ENCODE measurements around the gene LRP11. TPM values are rescaled to one million over a fixed set of nuclear protein-coding genes. Genes with fewer than 3 reads are reported as not detected.
"Not testable (repeated sequence)": the region's sequence is repeated elsewhere in the genome, so short reads cannot be mapped to it uniquely, and the experiment has no call there.

Gene LRP11
- total RNA-seq, 3 donors from 2014 or later (not counting 1 experiment from before 2014, with no cell fraction given) = 0.16 to 0.43 (median 0.26) TPM

DNA sequence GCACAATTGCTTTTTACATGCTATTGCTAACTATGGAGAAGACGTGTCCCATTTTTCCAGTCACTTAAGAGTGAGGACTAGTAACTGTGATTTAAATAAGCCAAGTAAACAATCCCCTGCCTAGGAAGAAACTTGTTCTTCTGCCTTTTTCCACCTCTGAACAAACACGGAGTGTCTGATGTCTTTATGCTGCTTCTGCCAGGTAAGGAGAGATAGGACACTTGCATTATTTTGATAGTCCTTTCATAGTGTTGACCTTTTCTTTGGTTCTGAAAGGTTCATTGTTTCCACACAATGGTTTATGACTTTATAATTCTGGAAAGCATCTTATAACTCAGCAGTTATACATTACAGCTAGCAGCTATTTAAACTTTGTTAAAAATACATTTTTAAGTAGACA lies 8.4 kb downstream of the LRP11 start:
- H3K9me3 ChIP-seq (ENCODE audit: control insufficient read depth, insufficient read depth, low read length) = no peaks in the 10 kb centered on the region
- H3K36me3 ChIP-seq (ENCODE audit: control insufficient read depth, insufficient read depth, low read length) = no peaks in the 10 kb centered on the region
- intact Hi-C loops (cut with micrococcal nuclease) = no loop called here
- peaks cover 31 to 55% of the 10 kb centered on the region in 2 donors for H3K27me3 Mint-ChIP-seq (ENCODE audit: low read depth in 2 of 2)
- H3K4me3 ChIP-seq (ENCODE audit: low read length) = no peak overlapping the region
- TF ChIP-seq, protein P1, sequence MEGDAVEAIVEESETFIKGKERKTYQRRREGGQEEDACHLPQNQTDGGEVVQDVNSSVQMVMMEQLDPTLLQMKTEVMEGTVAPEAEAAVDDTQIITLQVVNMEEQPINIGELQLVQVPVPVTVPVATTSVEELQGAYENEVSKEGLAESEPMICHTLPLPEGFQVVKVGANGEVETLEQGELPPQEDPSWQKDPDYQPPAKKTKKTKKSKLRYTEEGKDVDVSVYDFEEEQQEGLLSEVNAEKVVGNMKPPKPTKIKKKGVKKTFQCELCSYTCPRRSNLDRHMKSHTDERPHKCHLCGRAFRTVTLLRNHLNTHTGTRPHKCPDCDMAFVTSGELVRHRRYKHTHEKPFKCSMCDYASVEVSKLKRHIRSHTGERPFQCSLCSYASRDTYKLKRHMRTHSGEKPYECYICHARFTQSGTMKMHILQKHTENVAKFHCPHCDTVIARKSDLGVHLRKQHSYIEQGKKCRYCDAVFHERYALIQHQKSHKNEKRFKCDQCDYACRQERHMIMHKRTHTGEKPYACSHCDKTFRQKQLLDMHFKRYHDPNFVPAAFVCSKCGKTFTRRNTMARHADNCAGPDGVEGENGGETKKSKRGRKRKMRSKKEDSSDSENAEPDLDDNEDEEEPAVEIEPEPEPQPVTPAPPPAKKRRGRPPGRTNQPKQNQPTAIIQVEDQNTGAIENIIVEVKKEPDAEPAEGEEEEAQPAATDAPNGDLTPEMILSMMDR (IDR thresholded peaks at IDR 0.05) = no peak
- H3K9me3 Mint-ChIP-seq = no peaks in the 10 kb centered on the region
- H3K27ac ChIP-seq (ENCODE audit: low read length) = no peak overlapping the region
- H3K27me3 ChIP-seq (ENCODE audit: control insufficient read depth, insufficient read depth, low read length) = no peaks in the 10 kb centered on the region
- H3K4me1 ChIP-seq (ENCODE audit: control insufficient read depth, insufficient read depth, low read length) = peaks cover 15% of the 10 kb centered on the region
- DNase-seq = no peak
- peaks cover 8 to 13% of the 10 kb centered on the region in 2 donors for H3K4me1 Mint-ChIP-seq
- H3K27ac Mint-ChIP-seq = no peak overlapping the region
- no peak for ATAC-seq
- no peak overlapping the region for H3K4me3 Mint-ChIP-seq
- 100% methylated on average over 1 of the region's 2 CpGs for WGBS (ENCODE audit: insufficient coverage)
- H3K36me3 Mint-ChIP-seq = no peaks in the 10 kb centered on the region

DNA sequence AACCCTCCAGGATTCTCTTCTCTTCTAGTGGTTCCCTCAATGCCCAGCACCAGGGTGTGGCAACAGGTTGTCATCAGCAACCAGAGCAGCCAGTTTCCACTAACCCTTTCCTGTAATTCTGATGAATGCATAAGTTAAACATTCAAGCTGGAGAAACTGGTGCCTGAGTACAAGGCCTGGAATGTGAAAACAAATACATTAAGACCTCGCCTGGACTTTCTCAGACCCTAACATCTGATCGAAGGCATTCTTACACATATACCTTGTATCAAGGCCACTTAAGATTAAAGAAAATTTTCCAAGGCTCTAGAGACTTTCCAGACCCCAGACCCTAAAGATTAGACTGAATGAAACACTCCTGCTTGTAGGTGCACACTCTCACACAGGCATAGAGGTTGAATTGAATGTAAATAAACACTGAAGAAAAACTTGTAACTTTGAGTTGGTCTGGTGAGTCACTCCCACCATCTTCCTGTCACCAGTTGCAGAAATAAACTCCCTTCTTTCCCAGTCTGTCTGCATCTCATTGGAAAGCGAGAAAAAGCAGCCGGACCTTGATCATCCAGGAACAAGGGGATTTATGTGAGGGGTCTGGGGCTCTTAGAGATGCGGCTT lies 9.0 kb downstream of the LRP11 start:
- DNase-seq (no peak), ATAC-seq (no peak)
- Mint-ChIP-seq H3K27me3 (ENCODE audit: low read depth in 2 of 2) (peaks cover 29 to 54% of the 10 kb centered on the region in 2 donors), H3K36me3 (no peaks in the 10 kb centered on the region), H3K4me1 (peaks cover 8 to 13% of the 10 kb centered on the region in 2 donors), H3K27ac (no peak overlapping the region), H3K9me3 (no peaks in the 10 kb centered on the region), H3K4me3 (no peak overlapping the region)
- intact Hi-C loops (cut with micrococcal nuclease) = no loop called here
- WGBS (ENCODE audit: insufficient coverage) = 95% methylated on average over 3 of the region's 5 CpGs
- Histone ChIP-seq H3K4me3 (ENCODE audit: low read length) (no peak overlapping the region), H3K9me3 (ENCODE audit: control insufficient read depth, insufficient read depth, low read length) (no peaks in the 10 kb centered on the region), H3K4me1 (ENCODE audit: control insufficient read depth, insufficient read depth, low read length) (peaks cover 15% of the 10 kb centered on the region), H3K36me3 (ENCODE audit: control insufficient read depth, insufficient read depth, low read length) (no peaks in the 10 kb centered on the region), H3K27me3 (ENCODE audit: control insufficient read depth, insufficient read depth, low read length) (no peaks in the 10 kb centered on the region), H3K27ac (ENCODE audit: low read length) (no peak overlapping the region)
- TF ChIP-seq, protein P1 (IDR thresholded peaks at IDR 0.05) = no peak

DNA sequence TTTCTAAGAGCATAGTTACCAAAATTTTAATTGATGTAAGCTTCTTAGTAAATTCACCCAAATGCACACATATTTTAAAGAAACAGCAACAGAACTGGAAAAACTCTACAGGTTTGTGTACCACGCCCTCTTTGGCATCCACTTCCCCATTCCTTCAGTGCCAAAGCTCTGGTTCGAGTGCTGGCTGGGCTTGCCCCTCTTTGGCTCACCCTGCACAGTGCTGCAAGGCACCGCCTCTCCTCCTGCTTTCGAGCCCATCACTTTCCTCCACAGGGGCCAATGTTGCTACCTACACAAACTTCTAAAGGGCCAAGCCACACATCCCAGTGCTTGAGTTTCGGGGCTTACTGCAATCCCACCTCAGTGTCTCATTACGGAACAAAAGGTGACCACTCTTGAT lies 9.6 kb downstream of the LRP11 start:
- Histone ChIP-seq H3K27ac (ENCODE audit: low read length) (no peak overlapping the region), H3K36me3 (ENCODE audit: control insufficient read depth, insufficient read depth, low read length) (no peaks in the 10 kb centered on the region), H3K4me3 (ENCODE audit: low read length) (no peak overlapping the region), H3K4me1 (ENCODE audit: control insufficient read depth, insufficient read depth, low read length) (peaks cover 15% of the 10 kb centered on the region), H3K27me3 (ENCODE audit: control insufficient read depth, insufficient read depth, low read length) (no peaks in the 10 kb centered on the region), H3K9me3 (ENCODE audit: control insufficient read depth, insufficient read depth, low read length) (no peaks in the 10 kb centered on the region)
- WGBS (ENCODE audit: insufficient coverage) = 77% methylated on average over 6 of the region's 6 CpGs
- peaks cover 8 to 13% of the 10 kb centered on the region in 2 donors for H3K4me1 Mint-ChIP-seq
- H3K27me3 Mint-ChIP-seq (ENCODE audit: low read depth in 2 of 2) = peaks cover 32 to 54% of the 10 kb centered on the region in 2 donors
- H3K9me3 Mint-ChIP-seq = no peaks in the 10 kb centered on the region
- DNase-seq (no peak), ATAC-seq (no peak)
- intact Hi-C loops (cut with micrococcal nuclease) = no loop called here
- H3K36me3 Mint-ChIP-seq = no peaks in the 10 kb centered on the region
- TF ChIP-seq, protein P1 (IDR thresholded peaks at IDR 0.05) = no peak
- no peak overlapping the region for H3K4me3 Mint-ChIP-seq
- no peak overlapping the region for H3K27ac Mint-ChIP-seq

DNA sequence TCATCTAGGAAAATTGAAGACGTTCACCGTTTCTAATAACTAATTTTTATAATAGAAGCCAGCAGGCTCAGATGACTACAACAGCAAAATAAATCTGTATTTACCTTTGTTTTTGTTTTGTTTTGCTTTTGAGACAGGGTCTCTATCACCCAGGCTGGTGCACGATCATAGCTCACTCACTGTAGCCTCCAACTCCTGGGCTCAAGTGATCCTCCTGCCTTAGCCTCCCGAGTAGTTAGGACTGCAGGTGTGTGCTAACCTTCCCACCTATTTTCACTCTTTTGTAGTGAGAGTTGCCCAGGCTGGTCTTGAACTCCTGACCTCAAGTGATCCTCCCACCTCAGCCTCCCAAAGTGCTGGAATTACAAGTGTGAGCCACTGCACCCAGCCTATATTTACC lies 10.1 kb downstream of the LRP11 start:
- H3K4me3 ChIP-seq (ENCODE audit: low read length); intact Hi-C loops (cut with micrococcal nuclease); H3K27ac ChIP-seq (ENCODE audit: low read length); H3K9me3 ChIP-seq (ENCODE audit: control insufficient read depth, insufficient read depth, low read length); H3K4me3 Mint-ChIP-seq; H3K9me3 Mint-ChIP-seq; DNase-seq; H3K36me3 ChIP-seq (ENCODE audit: control insufficient read depth, insufficient read depth, low read length); H3K36me3 Mint-ChIP-seq; H3K27me3 ChIP-seq (ENCODE audit: control insufficient read depth, insufficient read depth, low read length); ATAC-seq; H3K27ac Mint-ChIP-seq: not testable (repeated sequence)
- peaks cover 32 to 54% of the 10 kb centered on the region in 2 donors for H3K27me3 Mint-ChIP-seq (ENCODE audit: low read depth in 2 of 2)
- peaks cover 15% of the 10 kb centered on the region for H3K4me1 ChIP-seq (ENCODE audit: control insufficient read depth, insufficient read depth, low read length)
- H3K4me1 Mint-ChIP-seq = peaks cover 8 to 13% of the 10 kb centered on the region in 2 donors
- WGBS (ENCODE audit: insufficient coverage) = 90% methylated on average over 4 of the region's 4 CpGs
